HepG2 (cell line): ENCODE measurements around the gene NEDD4L.

Experiments used
- AFF4 ChIP-seq: sonication (generic); formaldehyde crosslinking; IDR thresholded peaks from 2 replicates; pipeline ENCODE4 v1.4.0; 2020; ENCODE audit warnings: missing genetic modification reagents
- ARHGAP35 ChIP-seq: sonication (generic); formaldehyde crosslinking; IDR thresholded peaks from 2 replicates; pipeline ENCODE4 v1.9.0; 2022; ENCODE audit warnings: mild to moderate bottlenecking, inconsistent platforms, moderate library complexity, missing genetic modification reagents, borderline replicate concordance
- CTCF ChIP-seq: sonication (generic); formaldehyde crosslinking; IDR thresholded peaks from 2 replicates; pipeline ENCODE4 v1.5.0; 2020; ENCODE audit warnings: mild to moderate bottlenecking, missing genetic modification reagents, moderate library complexity
- GABPA ChIP-seq, 2 experiments: IDR thresholded peaks; 2 replicates each; pipeline ENCODE4 v1.6.1; 2011 to 2016; ENCODE audit warnings: low read depth in 2 of 2, low read length in 1 of 2, missing biosample characterization in 1 of 2, missing genetic modification characterization in 1 of 2
- JUN ChIP-seq: sonication (generic); formaldehyde crosslinking; IDR thresholded peaks from 2 replicates; pipeline ENCODE4 v1.4.0; 2020; ENCODE audit warnings: mild to moderate bottlenecking, missing genetic modification reagents
- PBX2 ChIP-seq: IDR thresholded peaks from 2 replicates; pipeline ENCODE4 v1.6.1; 2016; ENCODE audit warnings: control low read depth
- POLR2AphosphoS2 ChIP-seq: IDR thresholded peaks from 2 replicates; pipeline ENCODE4 v1.6.1; 2011; ENCODE audit warnings: low read depth, low read length, improper control_type of control experiment
- THYN1 ChIP-seq: sonication (generic); formaldehyde crosslinking; IDR thresholded peaks from 2 replicates; pipeline ENCODE4 v1.8.1; 2023; ENCODE audit warnings: low read depth, mild to moderate bottlenecking, moderate library complexity, missing genetic modification reagents, borderline replicate concordance
- ZNF883 ChIP-seq: sonication (generic); formaldehyde crosslinking; IDR thresholded peaks from 2 replicates; pipeline ENCODE4 v1.5.1; 2020; ENCODE audit warnings: mild to moderate bottlenecking, missing genetic modification reagents; ENCODE audit errors: not compliant biosample characterization
- ZSCAN31 ChIP-seq: sonication (generic); formaldehyde crosslinking; IDR thresholded peaks from 2 replicates; pipeline ENCODE4 v1.5.0; 2020; ENCODE audit warnings: low read depth, mild to moderate bottlenecking, missing genetic modification reagents

GRCh38 chr18:58012356-58012755 is 31.7 kb upstream of the NEDD4L start:
- TF ChIP-seq PBX2 (CRISPR knock-in tag) (no peak), CTCF (CRISPR knock-in tag) (no peak), GABPA (IDR thresholded peaks at IDR 0.05; ENCODE audit: low read depth, low read length) (no peak), GABPA (CRISPR knock-in tag; IDR thresholded peaks at IDR 0.05; ENCODE audit: low read depth) (no peak), POLR2AphosphoS2 (no peak), ZNF883 (no peak), ARHGAP35 (no peak), AFF4 (no peak), ZSCAN31 (CRISPR knock-in tag) (no peak), THYN1 (no peak), JUN (no peak)
